Testis (tissue), 3 donors: ENCODE data around the gene ALPL. TPM values are rescaled to one million over a fixed set of nuclear protein-coding genes. Genes with fewer than 3 reads are reported as not detected.

Source experiments
- DNase-seq: peaks from one replicate; pipeline ENCODE4 v3.0.0-alpha.2; 2019
- H3K27ac ChIP-seq, 2 donors: fragments of 200-600 bp; sonication (generic); one replicate each; pipeline ENCODE4 v1.5.1; 2019
- H3K27me3 ChIP-seq: fragments of 200-600 bp; sonication (generic); one replicate; pipeline ENCODE4 v1.5.1; 2019
- H3K36me3 ChIP-seq: fragments of 200-600 bp; sonication (generic); one replicate; pipeline ENCODE4 v1.5.1; 2017; ENCODE audit warnings: low read depth; ENCODE audit errors: missing control alignments
- H3K4me1 ChIP-seq: fragments of 200-600 bp; sonication (generic); one replicate; pipeline ENCODE4 v1.5.1; 2019
- H3K4me3 ChIP-seq, 2 donors: fragments of 200-600 bp; sonication (generic); one replicate each; pipeline ENCODE4 v1.5.1; 2017 to 2019
- H3K9me3 ChIP-seq: fragments of 200-600 bp; sonication (generic); one replicate; pipeline ENCODE4 v1.5.1; 2017
- POLR2A ChIP-seq: fragments of 450-650 bp; IDR thresholded peaks from one replicate; pipeline ENCODE4 v1.6.1; 2017; ENCODE audit warnings: antibody characterized with exemption, mild to moderate bottlenecking, moderate library complexity
- WGBS, 2 donors: methylation state at CpG; one replicate each; pipeline ENCODE4 v1.1.5; 2018; 5-methylcytosine and 5-hydroxymethylcytosine counted together
- intact Hi-C: fragments of 100-400 bp; cut with DNase I; formaldehyde crosslinking; loops from one replicate; pipeline ENCODE4 v1.15.1; 2023; ENCODE audit warnings: low total_unique reads
- polyA plus RNA-seq: library from polyadenylated mRNA; stranded (reverse); fragments of 350-450 nt; fragmentation: Illumina TruSeq; extraction: RNeasy Lipid Tissue Mini Kit (QIAGEN cat#74804); gene quantifications from one replicate; pipeline ENCODE4 v1.2.3, GENCODE V29; 2014; ENCODE audit warnings: low read depth, low replicate concordance; ENCODE audit not compliant: insufficient read depth
- total RNA-seq, 2 donors: library from RNA; depleted of rRNA; stranded (reverse); fragments of >200 nt; gene quantifications; one replicate each; pipeline ENCODE4 v1.2.3, GENCODE V29; 2016
- TF ChIP-seq, protein P1 (sequence below), 3 experiments: fragments of 450-650 bp in 2 of 3; fragments of 200-600 bp in 1 of 3; sonication (generic) in 1 of 3; IDR thresholded peaks; one replicate each; pipeline ENCODE4 v1.5.1; 2016 to 2019; ENCODE audit warnings: antibody characterized with exemption in 3 of 3, mild to moderate bottlenecking in 2 of 3, moderate library complexity in 1 of 3

The ALPL gene
- total and polyA plus RNA-seq, 3 donors from 2014 or later = 11.8 to 22.2 (median 15.7) TPM

DNA sequence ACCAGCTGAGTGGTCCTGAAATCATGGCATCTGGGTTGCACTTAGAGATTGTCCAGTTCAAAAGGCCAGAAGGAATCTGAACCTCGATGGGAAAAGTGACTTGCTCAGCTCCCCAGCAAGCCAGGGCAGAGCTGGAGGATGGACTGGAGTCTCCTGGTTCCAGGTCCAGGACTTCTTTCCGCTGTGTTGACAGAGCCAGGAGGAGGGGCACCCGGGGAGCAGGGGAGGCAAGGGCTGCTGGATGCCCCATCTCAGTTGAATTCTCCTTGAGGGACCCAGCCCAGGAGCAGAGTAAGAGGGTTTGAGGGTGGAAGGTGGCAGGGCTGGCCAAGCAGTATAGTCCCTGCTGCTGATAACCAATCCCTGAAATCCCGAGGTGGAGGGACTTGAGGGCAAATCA lies 2.4 kb upstream of the ALPL start:
- DNase-seq = no peak
- no peaks in the 10 kb centered on the region for H3K36me3 ChIP-seq
- no peak overlapping the region for H3K27ac ChIP-seq
- 78 to 79% methylated on average over 4 of the region's 4 CpGs for WGBS, 2 donors
- H3K9me3 ChIP-seq = no peaks in the 10 kb centered on the region
- no peak overlapping the region for H3K4me3 ChIP-seq
- no peak for TF ChIP-seq POLR2A
- TF ChIP-seq, protein P1, sequence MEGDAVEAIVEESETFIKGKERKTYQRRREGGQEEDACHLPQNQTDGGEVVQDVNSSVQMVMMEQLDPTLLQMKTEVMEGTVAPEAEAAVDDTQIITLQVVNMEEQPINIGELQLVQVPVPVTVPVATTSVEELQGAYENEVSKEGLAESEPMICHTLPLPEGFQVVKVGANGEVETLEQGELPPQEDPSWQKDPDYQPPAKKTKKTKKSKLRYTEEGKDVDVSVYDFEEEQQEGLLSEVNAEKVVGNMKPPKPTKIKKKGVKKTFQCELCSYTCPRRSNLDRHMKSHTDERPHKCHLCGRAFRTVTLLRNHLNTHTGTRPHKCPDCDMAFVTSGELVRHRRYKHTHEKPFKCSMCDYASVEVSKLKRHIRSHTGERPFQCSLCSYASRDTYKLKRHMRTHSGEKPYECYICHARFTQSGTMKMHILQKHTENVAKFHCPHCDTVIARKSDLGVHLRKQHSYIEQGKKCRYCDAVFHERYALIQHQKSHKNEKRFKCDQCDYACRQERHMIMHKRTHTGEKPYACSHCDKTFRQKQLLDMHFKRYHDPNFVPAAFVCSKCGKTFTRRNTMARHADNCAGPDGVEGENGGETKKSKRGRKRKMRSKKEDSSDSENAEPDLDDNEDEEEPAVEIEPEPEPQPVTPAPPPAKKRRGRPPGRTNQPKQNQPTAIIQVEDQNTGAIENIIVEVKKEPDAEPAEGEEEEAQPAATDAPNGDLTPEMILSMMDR (IDR thresholded peaks at IDR 0.05) = no peak
- intact Hi-C loops = no loop called here
- no peaks in the 10 kb centered on the region for H3K27me3 ChIP-seq
- H3K4me1 ChIP-seq = peaks cover 13% of the 10 kb centered on the region

DNA sequence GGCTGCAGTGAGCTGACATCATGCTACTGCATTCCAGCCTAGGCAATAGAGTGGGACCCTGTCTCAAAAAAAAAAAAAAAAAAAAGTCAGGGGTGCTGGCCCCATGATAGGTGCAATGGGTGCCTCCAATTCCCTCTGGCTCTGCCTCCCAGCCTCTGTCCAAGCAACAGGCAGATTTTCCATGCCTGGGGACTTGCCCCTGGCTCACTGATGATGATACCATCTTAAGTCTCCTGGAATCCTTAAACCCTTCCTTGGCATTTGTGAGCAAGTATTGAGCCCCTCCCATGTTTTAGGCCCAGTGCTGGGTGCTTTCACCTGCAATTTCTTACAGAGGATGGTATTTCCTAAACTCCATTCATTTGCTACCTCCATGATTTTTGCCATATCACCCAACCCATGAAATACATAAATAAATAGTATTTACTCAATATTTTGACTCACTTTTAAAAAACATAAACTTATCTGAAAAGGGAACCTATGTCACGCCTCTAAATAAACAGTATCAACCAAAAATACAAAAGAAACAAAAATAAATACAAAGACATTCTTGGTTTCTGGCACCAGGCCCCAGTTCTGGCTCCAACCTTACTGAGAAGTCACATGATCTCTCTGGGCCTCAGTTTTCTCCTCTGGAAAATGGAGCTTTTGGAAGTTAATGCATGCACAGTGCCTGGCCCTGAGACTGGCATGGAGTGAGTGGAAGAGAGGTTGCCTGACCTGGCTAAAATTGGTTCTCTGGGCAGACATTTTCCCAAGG lies 1.5 kb upstream of the ALPL start:
- Histone ChIP-seq H3K9me3 (no peaks in the 10 kb centered on the region), H3K36me3 (no peaks in the 10 kb centered on the region), H3K4me3 (no peak overlapping the region), H3K27me3 (no peaks in the 10 kb centered on the region), H3K4me1 (peaks cover 13% of the 10 kb centered on the region), H3K27ac (no peak overlapping the region)
- TF ChIP-seq, protein P1 (IDR thresholded peaks at IDR 0.05) = no peak
- no peak for TF ChIP-seq POLR2A
- DNase-seq = no peak
- intact Hi-C loops = no loop called here
- 74 to 83% methylated on average over 1 of the region's 1 CpG for whole genome bisulfite sequencing, 2 donors

DNA sequence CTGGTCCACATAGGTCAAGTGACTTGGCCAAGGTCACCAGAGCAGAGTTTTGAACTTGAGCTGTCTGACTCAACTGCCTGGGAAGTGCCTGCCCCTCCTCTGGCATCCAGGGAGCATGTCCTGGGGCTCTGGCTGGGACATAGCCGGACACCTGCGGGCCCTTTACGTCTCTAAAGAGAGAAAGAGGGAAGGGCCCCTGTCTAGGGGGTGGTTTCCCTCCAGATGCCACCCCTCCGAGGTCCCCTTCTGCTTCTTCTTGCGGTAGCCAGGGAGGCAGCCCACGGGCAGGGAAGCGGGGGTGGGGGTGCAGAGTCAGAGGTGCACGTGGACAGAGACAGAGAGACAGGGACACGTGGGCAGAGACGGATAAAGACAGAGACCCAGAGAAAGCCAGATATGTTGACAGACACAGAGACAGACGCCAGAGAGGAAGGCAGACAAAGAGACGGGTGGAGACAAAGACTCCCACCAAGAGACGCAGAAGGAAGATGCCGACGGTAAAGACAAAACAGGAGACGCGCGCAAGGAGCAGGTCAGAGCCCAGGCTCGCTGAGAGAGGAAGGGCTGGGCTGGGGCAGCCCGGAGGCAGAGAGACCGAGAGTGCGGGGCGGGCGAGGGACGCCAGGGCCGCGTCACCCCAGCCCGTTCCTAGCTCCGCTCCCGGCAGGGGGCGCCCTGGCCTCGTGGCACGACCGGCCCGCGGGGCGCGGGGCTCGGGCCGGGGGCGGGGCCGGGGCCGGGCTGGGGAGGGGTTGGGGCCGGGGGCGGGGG lies 458 bp upstream of the ALPL start:
- H3K36me3 ChIP-seq = no peaks in the 10 kb centered on the region

DNA sequence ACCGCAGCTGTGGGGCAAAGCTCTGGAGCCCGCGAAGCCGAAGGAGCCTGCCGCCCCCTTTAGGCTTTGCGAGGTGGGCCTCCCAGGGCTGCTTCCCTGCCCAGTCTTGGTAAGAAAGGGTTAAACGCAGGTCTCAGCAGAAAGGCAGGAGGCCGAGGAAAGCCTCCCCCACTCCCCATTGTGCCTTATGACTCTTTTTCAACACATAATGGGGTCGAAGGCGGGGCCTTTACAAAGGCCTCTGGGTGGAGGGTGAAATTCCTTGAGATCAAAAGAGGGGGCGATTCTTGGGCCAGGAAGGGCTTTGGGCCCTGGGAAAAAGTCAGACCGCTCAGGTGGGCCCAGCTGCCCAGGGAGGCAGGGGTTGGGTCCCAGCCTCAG lies 880 bp downstream of the ALPL start:
- Histone ChIP-seq H3K36me3 (no peaks in the 10 kb centered on the region), H3K4me1 (peaks cover 10% of the 10 kb centered on the region), H3K4me3 (peak overlapping the region in 1 of 2 donors; percentile 48), H3K9me3 (no peaks in the 10 kb centered on the region), H3K27me3 (no peaks in the 10 kb centered on the region), H3K27ac (no peak overlapping the region)
- WGBS, 2 donors = 43 to 49% methylated on average over 12 of the region's 12 CpGs
- no peak for DNase-seq
- TF ChIP-seq, protein P1 (IDR thresholded peaks at IDR 0.05) = no peak
- no peak for TF ChIP-seq POLR2A
- intact Hi-C loops = no loop called here

More for the DNA sequence above, 458 bp upstream of the ALPL start:
- TF ChIP-seq POLR2A = no peak
- TF ChIP-seq, protein P1 (IDR thresholded peaks at IDR 0.05) = peak in 2 of 3 experiments; percentile 39 to 55
- Histone ChIP-seq H3K4me1 (peaks cover 12% of the 10 kb centered on the region), H3K27me3 (no peaks in the 10 kb centered on the region), H3K27ac (no peak overlapping the region), H3K9me3 (no peaks in the 10 kb centered on the region), H3K4me3 (peak overlapping the region; percentile 46 to 48)
- intact Hi-C loops = no loop called here
- peak; percentile 73 for DNase-seq
- whole genome bisulfite sequencing, 2 donors = 7 to 13% methylated on average over 25 to 31 of the region's 45 CpGs
